Measurements from ENCODE around the gene ADARB1. TPM values are rescaled to one million over a fixed set of nuclear protein-coding genes. Genes with fewer than 3 reads are reported as not detected.

ADARB1 gene
- total and polyA plus RNA-seq, 2 of the 8 experiments (the other 6 are each of a cell fraction or from before 2014, with no cell fraction given) = 4.7 to 14.9 TPM

DNA sequence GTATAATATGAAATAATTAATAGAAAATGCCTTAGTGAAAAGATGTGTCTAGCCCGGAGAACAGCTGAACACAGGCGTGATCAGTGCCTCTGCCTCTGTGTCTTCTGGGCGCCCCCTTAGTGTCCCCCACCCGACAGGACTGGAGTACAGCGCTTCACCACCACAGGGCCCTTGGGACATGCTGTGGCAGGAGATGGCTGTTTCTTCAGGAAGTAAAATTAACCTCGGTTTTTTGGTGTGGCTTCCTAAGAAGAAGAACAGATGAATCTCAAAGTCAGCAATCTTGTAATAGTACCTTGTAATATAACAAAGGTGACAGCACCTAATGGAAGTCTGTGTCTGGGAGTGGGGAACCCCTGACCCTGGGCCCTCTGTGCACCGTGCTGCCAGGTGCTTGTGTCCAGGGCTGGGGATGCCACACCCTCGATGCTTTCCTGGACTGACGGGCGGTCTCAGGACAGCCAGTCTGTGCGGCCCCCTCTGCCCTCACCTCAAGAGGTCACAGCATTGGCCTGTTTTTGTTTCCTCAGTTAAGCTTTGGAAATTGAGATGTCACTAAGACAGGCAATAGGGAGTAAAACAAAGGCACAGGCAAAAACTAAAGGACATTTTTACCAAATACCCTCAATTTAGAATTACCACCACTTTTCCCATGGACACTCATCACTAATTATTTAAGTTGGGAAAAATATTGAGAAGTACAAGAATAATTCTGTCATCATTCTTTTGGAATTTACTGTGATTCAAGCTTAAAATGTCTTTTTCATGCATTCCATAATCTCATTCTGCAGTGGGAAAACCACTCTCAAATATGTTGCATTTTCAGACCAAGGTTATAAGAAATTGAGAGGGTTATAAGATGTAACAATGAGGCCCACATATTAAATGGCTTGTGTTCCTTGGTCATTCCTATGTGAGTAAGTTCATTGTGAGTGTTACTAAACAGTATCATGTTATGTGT lies 79.3 kb downstream of the ADARB1 start:
- Histone ChIP-seq H4K5ac (ENCODE audit: insufficient read length, low read depth, low read length) (no peak overlapping the region), H3K23ac (ENCODE audit: insufficient read length) (no peak overlapping the region), H3K23me2 (ENCODE audit: low read depth, low read length) (peaks cover 11% of the 10 kb centered on the region; the same call in 1 of the 2 replicates), H3K56ac (replicated peaks; ENCODE audit: insufficient read length, low read depth, low read length) (no peak overlapping the region), H3K4me3 (ENCODE audit: extremely low read depth in 1 of 4, insufficient read depth in 2 of 4, low read depth in 3 of 4, low read length in 4 of 4) (no peak overlapping the region), H3K14ac (ENCODE audit: insufficient read length) (no peak overlapping the region), H3K4me2 (ENCODE audit: insufficient read depth in 1 of 2, low read depth in 2 of 2, low read length in 2 of 2) (no peak overlapping the region), H2BK5ac (ENCODE audit: low read depth, low read length) (no peak overlapping the region), H3K9me3 (ENCODE audit: insufficient read depth in 2 of 2, low read depth in 1 of 2, low read length in 1 of 2) (no peaks in the 10 kb centered on the region), H3K27me3 (replicated peaks in 1 of 4; ENCODE audit: control insufficient read depth in 3 of 4, extremely low read depth in 1 of 4, insufficient read depth in 3 of 4, low read length in 3 of 4) (no peaks in the 10 kb centered on the region), H3K36me3 (ENCODE audit: control insufficient read depth in 2 of 4, insufficient read depth in 4 of 4, low read length in 3 of 4) (no peaks in the 10 kb centered on the region), H2BK120ac (replicated peaks; ENCODE audit: low read depth, low read length) (no peak overlapping the region), H3K4ac (replicated peaks; ENCODE audit: insufficient read length, low read depth, low read length) (no peak overlapping the region), H4K20me1 (replicated peaks in 1 of 2; ENCODE audit: control insufficient read depth in 1 of 2, insufficient read depth in 2 of 2, low read length in 2 of 2) (peaks cover 0 to 6% of the 10 kb centered on the region in 2 experiments), H4K8ac (ENCODE audit: extremely low read depth, insufficient read depth, low read length) (no peak overlapping the region), H3K79me1 (ENCODE audit: low read depth, low read length) (no peaks in the 10 kb centered on the region), H2BK15ac (ENCODE audit: low read length) (no peak overlapping the region), H2AK5ac (ENCODE audit: low read depth, low read length) (no peak overlapping the region), H3K79me2 (ENCODE audit: control insufficient read depth in 1 of 2, insufficient read depth in 2 of 2, low read length in 2 of 2) (no peaks in the 10 kb centered on the region), H3K4me1 (replicated peaks in 1 of 4; ENCODE audit: control insufficient read depth in 3 of 4, insufficient read depth in 4 of 4, low read length in 3 of 4) (no peaks in the 10 kb centered on the region; a peak in 1 of 7 replicates), H2BK12ac (ENCODE audit: low read depth, low read length) (no peak overlapping the region), H4K91ac (replicated peaks; ENCODE audit: insufficient read length, low read length) (no peak overlapping the region), H3K27ac (ENCODE audit: low read depth, low read length) (no peak overlapping the region), H3K9ac (replicated peaks in 1 of 4; ENCODE audit: extremely low read depth in 1 of 4, low read depth in 3 of 4, low read length in 3 of 4) (no peak overlapping the region), H3K18ac (ENCODE audit: extremely low read depth, low read length) (no peak overlapping the region), H2BK20ac (ENCODE audit: low read length) (no peak overlapping the region), H2AFZ (ENCODE audit: low read length) (no peak overlapping the region)
- ChIA-PET POLR2A (ENCODE audit: partially characterized antibody) (no interaction called here), CTCF (ENCODE audit: partially characterized antibody) (interaction anchor here (0.7 to 4.5 kb wide), 4 partner anchors 10 to 124 kb away, joined by 3 to 59 read pairs (median 3); no protein-coding TSS in a partner anchor)
- DNase-seq (ENCODE audit: low read depth in 1 of 2, low spot score in 2 of 2) (peak in 1 of 2 experiments; percentile 23), FAIRE-seq (no peak)
- WGBS, 2 experiments (ENCODE audit: extremely low coverage in 1 of 2, insufficient coverage in 1 of 2, insufficient read length in 1 of 2, insufficient replicate concordance in 2 of 2, low coverage in 1 of 2, low lambda C conversion rate in 2 of 2, missing lambda C conversion rate in 1 of 2) = 95% methylated on average over 11 of the region's 11 CpGs; no CpG with 5 or more reads in 1 of the 2 experiments
- TF ChIP-seq JUND (IDR thresholded peaks at IDR 0.05; ENCODE audit: low read length) (no peak), KDM1A (IDR thresholded peaks at IDR 0.05; ENCODE audit: borderline replicate concordance, low read length) (no peak), RXRA (IDR thresholded peaks at IDR 0.05; ENCODE audit: insufficient read depth, low read depth, low read length) (no peak), SP1 (IDR thresholded peaks at IDR 0.05; ENCODE audit: low read depth, low read length) (no peak), JUN (IDR thresholded peaks at IDR 0.05; ENCODE audit: low read depth, low read length) (no peak), SIN3A (conservative IDR thresholded peaks at IDR 0.05 in 1 of 2, IDR thresholded peaks at IDR 0.05 in 1 of 2; ENCODE audit: low read depth in 1 of 2, low read length in 2 of 2) (no peak), CBX8 (IDR thresholded peaks at IDR 0.05; ENCODE audit: borderline replicate concordance, low read depth, low read length) (no peak), TAF7 (optimal IDR thresholded peaks at IDR 0.05; ENCODE audit: borderline replicate concordance, low read depth, low read length) (no peak), SRF (IDR thresholded peaks at IDR 0.05; ENCODE audit: low read depth, low read length) (no peak), TBP (IDR thresholded peaks at IDR 0.05; ENCODE audit: low read depth, low read length) (no peak)
- TF ChIP-seq, protein P1, sequence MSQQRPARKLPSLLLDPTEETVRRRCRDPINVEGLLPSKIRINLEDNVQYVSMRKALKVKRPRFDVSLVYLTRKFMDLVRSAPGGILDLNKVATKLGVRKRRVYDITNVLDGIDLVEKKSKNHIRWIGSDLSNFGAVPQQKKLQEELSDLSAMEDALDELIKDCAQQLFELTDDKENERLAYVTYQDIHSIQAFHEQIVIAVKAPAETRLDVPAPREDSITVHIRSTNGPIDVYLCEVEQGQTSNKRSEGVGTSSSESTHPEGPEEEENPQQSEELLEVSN (IDR thresholded peaks at IDR 0.05) = no peak

All from H1 (cell line).